ENCODE results near the gene TTLL8. TPM values are rescaled to one million over a fixed set of nuclear protein-coding genes. Genes with fewer than 3 reads are reported as not detected.

TTLL8 gene
- total and polyA plus RNA-seq, 2 experiments from 2014 or later: not detected

DNA sequence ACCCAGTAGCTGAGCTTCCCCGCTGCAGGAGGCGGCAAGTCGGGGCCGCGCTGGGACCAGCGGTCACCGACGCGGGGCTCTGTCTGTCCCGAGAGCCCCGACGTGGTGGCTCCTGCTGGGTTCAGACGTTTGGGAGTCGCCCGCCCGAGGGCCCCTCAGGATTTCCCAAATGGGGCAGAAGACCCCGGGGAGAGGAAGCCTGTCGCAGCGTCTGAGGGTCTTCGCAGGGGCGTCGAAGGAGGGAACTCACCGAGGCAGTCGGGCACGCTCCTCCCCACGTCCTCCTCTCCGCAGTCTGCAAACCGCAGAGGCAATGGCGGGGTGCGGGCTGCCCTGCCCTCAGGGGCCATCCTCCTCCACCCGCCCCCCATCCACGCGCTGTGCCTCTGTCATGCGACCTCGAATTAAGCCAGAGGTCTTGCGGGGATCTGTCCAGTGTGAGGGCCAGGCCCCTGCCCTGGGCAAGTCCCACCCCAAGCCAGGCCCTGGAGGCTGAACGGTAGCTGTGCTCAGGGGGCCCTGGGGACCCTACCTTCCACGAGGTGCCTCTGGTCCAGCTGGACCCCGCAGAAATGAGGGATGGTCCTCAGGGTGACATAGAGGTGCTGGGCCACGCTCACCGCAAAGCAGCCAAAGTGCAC lies 58.0 kb downstream of the TTLL8 start:
- TF ChIP-seq, protein P1, sequence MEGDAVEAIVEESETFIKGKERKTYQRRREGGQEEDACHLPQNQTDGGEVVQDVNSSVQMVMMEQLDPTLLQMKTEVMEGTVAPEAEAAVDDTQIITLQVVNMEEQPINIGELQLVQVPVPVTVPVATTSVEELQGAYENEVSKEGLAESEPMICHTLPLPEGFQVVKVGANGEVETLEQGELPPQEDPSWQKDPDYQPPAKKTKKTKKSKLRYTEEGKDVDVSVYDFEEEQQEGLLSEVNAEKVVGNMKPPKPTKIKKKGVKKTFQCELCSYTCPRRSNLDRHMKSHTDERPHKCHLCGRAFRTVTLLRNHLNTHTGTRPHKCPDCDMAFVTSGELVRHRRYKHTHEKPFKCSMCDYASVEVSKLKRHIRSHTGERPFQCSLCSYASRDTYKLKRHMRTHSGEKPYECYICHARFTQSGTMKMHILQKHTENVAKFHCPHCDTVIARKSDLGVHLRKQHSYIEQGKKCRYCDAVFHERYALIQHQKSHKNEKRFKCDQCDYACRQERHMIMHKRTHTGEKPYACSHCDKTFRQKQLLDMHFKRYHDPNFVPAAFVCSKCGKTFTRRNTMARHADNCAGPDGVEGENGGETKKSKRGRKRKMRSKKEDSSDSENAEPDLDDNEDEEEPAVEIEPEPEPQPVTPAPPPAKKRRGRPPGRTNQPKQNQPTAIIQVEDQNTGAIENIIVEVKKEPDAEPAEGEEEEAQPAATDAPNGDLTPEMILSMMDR (IDR thresholded peaks at IDR 0.05; ENCODE audit: poor library complexity): no peak
- H3K79me2 ChIP-seq: no peaks in the 10 kb centered on the region
- no peak overlapping the region for H3K27ac ChIP-seq
- peak overlapping the region; percentile 77 for H3K4me2 ChIP-seq
- 48% methylated on average over 38 of the region's 41 CpGs for WGBS (ENCODE audit: low lambda C conversion rate, missing lambda C conversion rate)
- H3K27me3 ChIP-seq: peaks cover 6% of the 10 kb centered on the region
- no peaks in the 10 kb centered on the region for H3K36me3 ChIP-seq (replicated peaks; ENCODE audit: insufficient read depth, low read depth)
- H3K9me2 ChIP-seq (replicated peaks; ENCODE audit: insufficient read depth): no peaks in the 10 kb centered on the region
- no peak overlapping the region for H3K4me3 ChIP-seq
- no peak overlapping the region for H2AFZ ChIP-seq
- H3K4me1 ChIP-seq (ENCODE audit: insufficient read depth): peaks cover 2% of the 10 kb centered on the region
- no peaks in the 10 kb centered on the region for H4K20me1 ChIP-seq (ENCODE audit: insufficient read depth, poor library complexity, severe bottlenecking)
- H3K9me3 ChIP-seq (ENCODE audit: low read depth): no peaks in the 10 kb centered on the region
- DNase-seq (ENCODE audit: low spot score): no peak

DNA sequence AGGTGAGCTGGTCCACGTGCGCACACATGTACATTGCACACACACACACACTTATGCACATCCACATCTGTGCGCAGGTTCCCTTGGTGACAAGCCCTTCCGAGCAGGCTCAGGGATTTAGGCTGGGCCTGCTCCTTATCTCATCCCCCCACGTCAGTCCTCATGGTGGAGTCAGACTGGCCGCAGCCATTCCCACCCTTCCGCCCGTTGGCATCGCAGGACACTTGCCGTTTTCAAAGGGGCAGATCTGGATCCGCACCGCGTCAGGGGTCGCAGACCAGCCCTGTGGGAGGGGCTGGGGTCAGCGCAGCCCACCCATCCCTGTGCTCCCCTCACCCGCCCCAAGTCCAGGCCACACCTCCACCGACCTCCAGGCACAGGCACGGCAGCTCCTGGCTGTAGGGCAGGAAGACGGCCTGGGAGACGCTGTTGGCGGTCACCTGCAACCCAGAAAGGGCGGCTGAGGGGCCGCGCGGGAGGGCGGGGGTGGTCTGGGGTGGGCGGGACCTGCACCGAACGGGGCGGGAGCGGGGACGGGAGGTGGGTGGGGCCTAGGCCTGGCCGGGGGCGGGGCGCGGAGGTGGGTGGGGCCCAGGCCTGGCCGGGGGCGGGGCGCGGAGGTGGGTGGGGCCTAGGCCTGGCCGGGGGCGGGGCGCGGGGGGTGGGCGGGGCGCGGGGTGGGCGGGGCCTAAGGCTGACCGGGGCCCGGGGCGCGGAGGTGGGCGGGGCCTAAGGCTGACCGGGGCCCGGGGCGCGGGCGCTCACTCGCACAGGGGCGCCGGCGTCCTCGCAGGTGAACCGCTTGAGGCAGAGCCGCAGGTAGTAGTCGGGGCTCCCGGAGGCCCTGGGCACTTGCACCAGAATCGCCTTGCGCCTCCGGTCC lies 58.8 kb downstream of the TTLL8 start:
- H3K4me2 ChIP-seq: peak overlapping the region; percentile 77
- no peaks in the 10 kb centered on the region for H3K36me3 ChIP-seq (replicated peaks; ENCODE audit: insufficient read depth, low read depth)
- peaks cover 2% of the 10 kb centered on the region for H3K4me1 ChIP-seq (ENCODE audit: insufficient read depth)
- 23% methylated on average over 20 of the region's 70 CpGs for WGBS (ENCODE audit: low lambda C conversion rate, missing lambda C conversion rate)
- H4K20me1 ChIP-seq (ENCODE audit: insufficient read depth, poor library complexity, severe bottlenecking): no peaks in the 10 kb centered on the region
- peak; percentile 47 for DNase-seq (ENCODE audit: low spot score)
- peaks cover 6% of the 10 kb centered on the region for H3K27me3 ChIP-seq
- no peaks in the 10 kb centered on the region for H3K9me3 ChIP-seq (ENCODE audit: low read depth)
- no peak overlapping the region for H3K27ac ChIP-seq
- no peaks in the 10 kb centered on the region for H3K9me2 ChIP-seq (replicated peaks; ENCODE audit: insufficient read depth)
- H3K79me2 ChIP-seq: no peaks in the 10 kb centered on the region
- no peak overlapping the region for H2AFZ ChIP-seq
- TF ChIP-seq, protein P1 (IDR thresholded peaks at IDR 0.05; ENCODE audit: poor library complexity): no peak
- TF ChIP-seq EZH2phosphoT487 (IDR thresholded peaks at IDR 0.05; ENCODE audit: low read depth, severe bottlenecking, unreplicated experiment): no peak
- no peak for TF ChIP-seq EZH2 (IDR thresholded peaks at IDR 0.05; ENCODE audit: borderline replicate concordance)
- no peak overlapping the region for H3K4me3 ChIP-seq

DNA sequence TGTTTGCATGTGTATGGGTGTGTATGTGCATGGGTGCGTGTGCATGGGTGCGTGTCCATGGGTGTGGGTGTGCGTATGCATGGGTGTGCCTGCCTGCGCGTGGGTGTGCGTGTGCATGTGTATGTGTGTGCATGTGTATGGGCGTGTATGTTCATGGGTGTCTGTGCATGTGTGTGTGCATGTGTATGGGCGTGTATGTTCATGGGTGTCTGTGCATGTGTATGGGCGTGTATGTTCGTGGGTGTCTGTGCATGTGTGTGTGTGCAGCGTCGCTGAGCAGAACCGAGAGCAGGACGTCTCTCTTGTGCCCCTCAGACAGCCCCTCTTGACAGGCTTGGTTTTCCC lies 59.4 kb downstream of the TTLL8 start:
- peaks cover 6% of the 10 kb centered on the region for H3K27me3 ChIP-seq
- no peak overlapping the region for H3K27ac ChIP-seq
- H3K79me2 ChIP-seq: no peaks in the 10 kb centered on the region
- 97% methylated on average over 14 of the region's 14 CpGs for WGBS (ENCODE audit: low lambda C conversion rate, missing lambda C conversion rate)
- no peaks in the 10 kb centered on the region for H3K36me3 ChIP-seq (replicated peaks; ENCODE audit: insufficient read depth, low read depth)
- TF ChIP-seq, protein P1 (IDR thresholded peaks at IDR 0.05; ENCODE audit: poor library complexity): no peak
- TF ChIP-seq EZH2 (IDR thresholded peaks at IDR 0.05; ENCODE audit: borderline replicate concordance) (no peak), EZH2phosphoT487 (IDR thresholded peaks at IDR 0.05; ENCODE audit: low read depth, severe bottlenecking, unreplicated experiment) (no peak)
- H3K9me3 ChIP-seq (ENCODE audit: low read depth): no peaks in the 10 kb centered on the region
- no peak for DNase-seq (ENCODE audit: low spot score)
- H3K4me1 ChIP-seq (ENCODE audit: insufficient read depth): peaks cover 2% of the 10 kb centered on the region
- no peaks in the 10 kb centered on the region for H3K9me2 ChIP-seq (replicated peaks; ENCODE audit: insufficient read depth)
- H2AFZ ChIP-seq: no peak overlapping the region
- no peak overlapping the region for H3K4me3 ChIP-seq
- no peaks in the 10 kb centered on the region for H4K20me1 ChIP-seq (ENCODE audit: insufficient read depth, poor library complexity, severe bottlenecking)
- no peak overlapping the region for H3K4me2 ChIP-seq
